Mesenchymal stem cell (in vitro differentiated cells and primary cell): Measurements from ENCODE around the gene DHH.
A peak's percentile ranks its signal among the peaks of the same experiment; 100 is the strongest.
"Not testable (repeated sequence)": the region's sequence is repeated elsewhere in the genome, so short reads cannot be mapped to it uniquely, and the experiment has no call there.

Source experiments
- DNase-seq: peaks from one replicate; pipeline ENCODE4 v3.0.0-alpha.2; 2013
- H2AFZ ChIP-seq: one replicate; pipeline ENCODE4 v1.6.1; 2013; ENCODE audit warnings: low read depth, mild to moderate bottlenecking, control low read depth, inconsistent platforms, low read length, moderate library complexity
- H2AK5ac ChIP-seq: 2 replicates; pipeline ENCODE4 v1.6.1; 2013; ENCODE audit warnings: low read length, moderate library complexity, mild to moderate bottlenecking, inconsistent platforms; ENCODE audit not compliant: severe bottlenecking
- H2BK120ac ChIP-seq: one replicate; pipeline ENCODE4 v1.6.1; 2013; ENCODE audit warnings: low read depth, mild to moderate bottlenecking, inconsistent platforms, low read length, moderate library complexity
- H2BK12ac ChIP-seq, 2 experiments: one replicate each; pipeline ENCODE4 v1.6.1; 2013; ENCODE audit warnings: inconsistent platforms in 2 of 2, low read length in 2 of 2, mild to moderate bottlenecking in 2 of 2, moderate library complexity in 2 of 2, control low read depth in 1 of 2
- H2BK15ac ChIP-seq: one replicate; pipeline ENCODE4 v1.6.1; 2013; ENCODE audit warnings: mild to moderate bottlenecking, low read depth, inconsistent platforms; ENCODE audit not compliant: poor library complexity, severe bottlenecking
- H2BK5ac ChIP-seq: 2 replicates; pipeline ENCODE4 v1.6.1; 2013; ENCODE audit warnings: low read depth, mild to moderate bottlenecking, low read length, control low read depth, inconsistent platforms; ENCODE audit not compliant: poor library complexity, severe bottlenecking
- H3K14ac ChIP-seq, 2 experiments: one replicate each; pipeline ENCODE4 v1.6.1; 2013; ENCODE audit warnings: inconsistent platforms in 2 of 2, low read length in 2 of 2, control low read depth in 1 of 2, mild to moderate bottlenecking in 1 of 2, moderate library complexity in 1 of 2
- H3K18ac ChIP-seq, 2 experiments: one replicate each; pipeline ENCODE4 v1.6.1; 2013; ENCODE audit warnings: inconsistent platforms in 2 of 2, low read length in 2 of 2, control low read depth in 1 of 2, low read depth in 1 of 2, mild to moderate bottlenecking in 1 of 2
- H3K23ac ChIP-seq, 2 experiments: one replicate each; pipeline ENCODE4 v1.6.1; 2013; ENCODE audit warnings: inconsistent platforms in 2 of 2, low read length in 2 of 2, mild to moderate bottlenecking in 2 of 2, moderate library complexity in 2 of 2, control low read depth in 1 of 2
- H3K27ac ChIP-seq: 2 replicates; pipeline ENCODE4 v1.5.1; 2013; ENCODE audit warnings: mild to moderate bottlenecking, moderate library complexity, low read length, control low read depth, inconsistent platforms; ENCODE audit not compliant: poor library complexity, severe bottlenecking
- H3K27me3 ChIP-seq, 2 experiments: 2 replicates each; pipeline versions ENCODE4 v1.6.1 to v1.7.0; 2013; ENCODE audit warnings: low read length in 2 of 2, mild to moderate bottlenecking in 2 of 2, moderate library complexity in 2 of 2, control low read depth in 1 of 2, inconsistent platforms in 1 of 2; ENCODE audit not compliant: control insufficient read depth in 1 of 2, insufficient read depth in 1 of 2
- H3K36me3 ChIP-seq, 2 experiments: 2 replicates each; pipeline versions ENCODE4 v1.6.1 to v1.7.0; 2013; ENCODE audit warnings: low read length in 2 of 2, control low read depth in 1 of 2, inconsistent platforms in 1 of 2, low read depth in 1 of 2, mild to moderate bottlenecking in 1 of 2; ENCODE audit not compliant: insufficient read depth in 2 of 2, control insufficient read depth in 1 of 2
- H3K4ac ChIP-seq, 2 experiments: one replicate each; pipeline ENCODE4 v1.6.1; 2013; ENCODE audit warnings: inconsistent platforms in 2 of 2, low read length in 2 of 2, mild to moderate bottlenecking in 2 of 2, moderate library complexity in 2 of 2, control low read depth in 1 of 2, low read depth in 1 of 2
- H3K4me1 ChIP-seq: 2 replicates; pipeline ENCODE4 v1.6.1; 2013; ENCODE audit warnings: low read depth, low read length, control low read depth; ENCODE audit not compliant: control insufficient read depth, insufficient read depth
- H3K4me2 ChIP-seq: 2 replicates; pipeline ENCODE4 v1.6.1; 2013; ENCODE audit warnings: low read length, mild to moderate bottlenecking, inconsistent platforms; ENCODE audit not compliant: poor library complexity, severe bottlenecking
- H3K4me3 ChIP-seq, 2 experiments: 2 replicates each; pipeline versions ENCODE4 v1.5.1 to v1.7.0; 2013; ENCODE audit warnings: low read length in 2 of 2, mild to moderate bottlenecking in 2 of 2, control low read depth in 1 of 2, low read depth in 1 of 2; ENCODE audit not compliant: insufficient read depth in 1 of 2
- H3K79me1 ChIP-seq: replicated peaks from 2 replicates; pipeline ENCODE4 v1.6.1; 2013; ENCODE audit warnings: mild to moderate bottlenecking, control low read depth, low read length, inconsistent platforms; ENCODE audit not compliant: poor library complexity, severe bottlenecking
- H3K9ac ChIP-seq: 2 replicates; pipeline ENCODE4 v1.7.0; 2013; ENCODE audit warnings: mild to moderate bottlenecking, low read length, moderate library complexity
- H3K9me3 ChIP-seq: 2 replicates; pipeline ENCODE4 v1.7.0; 2013; ENCODE audit warnings: mild to moderate bottlenecking, low read length; ENCODE audit not compliant: control insufficient read depth
- H4K8ac ChIP-seq: one replicate; pipeline ENCODE4 v1.6.1; 2013; ENCODE audit warnings: inconsistent platforms, mild to moderate bottlenecking, low read length, moderate library complexity
- H4K91ac ChIP-seq: one replicate; pipeline ENCODE4 v1.6.1; 2013; ENCODE audit warnings: mild to moderate bottlenecking, low read length, inconsistent platforms
- WGBS: methylation state at CpG from one replicate; pipeline ENCODE4 v1.1.7; 2013; ENCODE audit warnings: mixed read lengths; 5-methylcytosine and 5-hydroxymethylcytosine counted together

DHH gene

DNA sequence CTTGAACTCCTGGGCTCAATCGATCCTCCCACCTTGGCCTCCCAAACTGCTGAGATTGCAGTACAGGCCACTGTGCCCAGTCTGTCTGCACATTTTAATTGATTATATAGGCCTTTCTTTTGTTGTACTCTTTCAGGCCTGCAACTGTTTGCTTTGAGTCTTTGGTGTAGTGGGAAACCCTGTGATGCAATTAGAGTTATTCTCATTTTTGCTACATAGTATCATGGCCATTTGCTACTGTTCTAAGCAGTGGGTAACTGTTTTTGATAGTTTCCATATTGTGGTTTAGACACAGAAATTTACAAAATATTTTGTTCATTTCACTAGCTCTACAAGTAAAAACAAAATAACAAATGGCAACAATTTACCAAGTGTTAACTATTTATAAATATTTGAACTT lies 42.9 kb upstream of the DHH start:
- no peak overlapping the region for H3K18ac ChIP-seq
- no peaks in the 10 kb centered on the region for H3K4me1 ChIP-seq
- no peak for DNase-seq
- no peak overlapping the region for H2BK15ac ChIP-seq
- no peak overlapping the region for H4K8ac ChIP-seq
- H3K9ac ChIP-seq, result no peak overlapping the region
- H2BK5ac ChIP-seq, result no peak overlapping the region
- H2BK12ac ChIP-seq, result no peak overlapping the region
- H2AK5ac ChIP-seq, result no peak overlapping the region
- H3K23ac ChIP-seq, result no peak overlapping the region
- H3K4ac ChIP-seq, result no peak overlapping the region
- H4K91ac ChIP-seq, result no peak overlapping the region
- H3K36me3 ChIP-seq, result no peaks in the 10 kb centered on the region
- WGBS, result no CpG with 5 or more reads among the region's 1 CpG
- no peaks in the 10 kb centered on the region for H3K9me3 ChIP-seq
- H3K79me1 ChIP-seq, result peaks cover 2% of the 10 kb centered on the region
- no peak overlapping the region for H3K4me3 ChIP-seq
- H3K27me3 ChIP-seq, result no peaks in the 10 kb centered on the region
- H3K27ac ChIP-seq, result no peak overlapping the region
- no peak overlapping the region for H2BK120ac ChIP-seq
- H3K14ac ChIP-seq, result no peak overlapping the region
- H2AFZ ChIP-seq, result no peak overlapping the region
- no peak overlapping the region for H3K4me2 ChIP-seq

DNA sequence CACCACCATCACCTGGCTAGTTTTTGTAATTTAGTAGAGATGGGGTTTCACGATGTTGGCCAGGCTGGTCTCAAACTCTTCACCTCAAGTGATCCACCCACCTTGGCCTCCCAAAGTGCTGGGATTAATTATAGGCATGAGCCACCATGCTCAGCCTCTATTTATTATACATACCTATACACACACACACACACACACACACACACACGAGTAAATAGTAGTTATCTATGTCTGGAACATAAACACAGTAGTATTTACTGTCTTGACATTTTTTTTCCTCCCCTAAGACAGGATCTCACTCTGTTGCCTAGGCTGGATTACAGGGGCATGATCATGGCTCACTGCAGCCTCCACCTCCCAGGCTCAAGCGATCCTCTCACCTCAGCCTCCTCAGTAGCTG lies 42.4 kb upstream of the DHH start:
- not testable (repeated sequence) for H2AFZ ChIP-seq, H3K23ac ChIP-seq, H3K4me1 ChIP-seq, H3K9me3 ChIP-seq, H2BK15ac ChIP-seq, H3K27me3 ChIP-seq, H2AK5ac ChIP-seq, DNase-seq, H3K4ac ChIP-seq, H3K36me3 ChIP-seq, H4K91ac ChIP-seq, H3K14ac ChIP-seq, H4K8ac ChIP-seq, H2BK5ac ChIP-seq, H3K4me2 ChIP-seq, H3K18ac ChIP-seq, H2BK120ac ChIP-seq, H3K79me1 ChIP-seq, H2BK12ac ChIP-seq, H3K4me3 ChIP-seq, H3K27ac ChIP-seq, H3K9ac ChIP-seq
- whole genome bisulfite sequencing, result 100% methylated on average over 1 of the region's 3 CpGs

DNA sequence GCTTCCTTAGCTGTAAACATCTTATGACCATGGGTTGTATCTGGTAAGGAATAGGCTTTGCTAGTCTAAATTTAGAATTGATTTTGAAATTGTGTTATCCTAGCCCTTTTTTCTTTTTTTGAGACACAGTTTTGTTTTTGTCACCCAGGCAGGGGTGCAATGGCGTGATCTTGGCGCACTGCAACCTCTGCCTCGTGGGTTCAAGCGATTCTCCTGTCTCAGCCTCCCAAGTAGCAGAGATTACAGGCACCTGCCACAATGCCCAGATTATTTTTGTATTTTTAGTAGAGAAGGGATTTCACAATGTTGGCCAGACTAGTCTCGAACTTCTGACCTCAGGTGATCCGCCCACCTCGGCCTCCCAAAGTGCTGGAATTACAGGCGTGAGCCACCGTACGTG lies 39.0 kb upstream of the DHH start:
- no peak overlapping the region for H2AK5ac ChIP-seq
- no peak overlapping the region for H3K23ac ChIP-seq
- 80% methylated on average over 7 of the region's 10 CpGs for WGBS

DNA sequence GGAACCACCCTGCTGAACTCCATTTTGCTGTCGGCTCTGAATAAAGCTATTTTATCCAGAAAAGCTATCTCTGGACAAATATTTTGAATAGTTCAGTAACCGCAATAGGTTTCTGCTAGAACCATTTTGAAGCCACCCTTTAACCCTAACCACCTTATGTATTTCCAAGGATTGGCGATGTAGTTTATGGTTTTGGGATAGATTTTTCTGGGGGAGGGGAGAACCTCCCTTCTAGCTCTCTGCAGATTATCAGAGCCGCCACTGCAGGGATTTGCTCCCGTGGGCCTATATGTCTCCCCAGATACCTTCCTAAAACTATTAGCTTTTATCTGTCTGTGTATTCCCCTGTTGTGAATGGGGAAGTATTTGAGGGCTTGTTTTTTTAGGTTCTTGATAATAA lies 38.4 kb upstream of the DHH start:
- Histone ChIP-seq H3K23ac (no peak overlapping the region), H3K14ac (no peak overlapping the region), H3K4me2 (peak overlapping the region; percentile 11), H2BK5ac (no peak overlapping the region), H3K27ac (no peak overlapping the region), H3K27me3 (no peaks in the 10 kb centered on the region), H3K18ac (no peak overlapping the region), H2BK120ac (no peak overlapping the region), H3K4me1 (peaks cover 6% of the 10 kb centered on the region), H4K91ac (no peak overlapping the region), H4K8ac (no peak overlapping the region), H2BK15ac (no peak overlapping the region), H3K36me3 (peaks cover 9 to 15% of the 10 kb centered on the region in 2 experiments), H2AFZ (peak overlapping the region; percentile 51), H3K4ac (no peak overlapping the region), H2BK12ac (no peak overlapping the region), H3K79me1 (peaks cover 2% of the 10 kb centered on the region), H3K4me3 (peak overlapping the region in 1 of 2 experiments; percentile 85), H2AK5ac (no peak overlapping the region), H3K9me3 (no peaks in the 10 kb centered on the region), H3K9ac (peak overlapping the region; percentile 87)
- no peak for DNase-seq
- 100% methylated on average over 2 of the region's 5 CpGs for WGBS

More for the DNA sequence above, 39.0 kb upstream of the DHH start:
- Histone ChIP-seq H3K4me2 (no peak overlapping the region), H3K36me3 (peaks cover 9 to 14% of the 10 kb centered on the region in 2 experiments), H3K4ac (no peak overlapping the region), H3K9me3 (no peaks in the 10 kb centered on the region), H2BK15ac (no peak overlapping the region), H3K4me3 (peak overlapping the region in 1 of 2 experiments; percentile 85), H4K91ac (no peak overlapping the region), H3K79me1 (peaks cover 2% of the 10 kb centered on the region), H3K27me3 (no peaks in the 10 kb centered on the region), H2BK5ac (no peak overlapping the region), H2BK12ac (no peak overlapping the region), H2BK120ac (no peak overlapping the region), H3K27ac (no peak overlapping the region), H2AFZ (no peak overlapping the region), H3K18ac (no peak overlapping the region), H3K4me1 (peaks cover 6% of the 10 kb centered on the region), H3K14ac (no peak overlapping the region), H3K9ac (peak overlapping the region; percentile 87), H4K8ac (no peak overlapping the region)
- no peak for DNase-seq
